Kidney (tissue), 14 donors: ENCODE results near the gene NEK11. TPM values are rescaled to one million over a fixed set of nuclear protein-coding genes. Genes with fewer than 3 reads are reported as not detected.

Experiments
- DNase-seq, 5 donors: peaks; one replicate each; pipeline ENCODE4 v3.0.0-alpha.2; 2013 to 2020
- FAIRE-seq: peaks from 2 replicates; lab custom pipeline; 2012; peaks lifted over from hg19 to GRCh38; lab: Jason Lieb, UNC
- H3K27ac ChIP-seq, 2 donors: one replicate each; pipeline ENCODE4 v1.7.0; 2013; ENCODE audit warnings: low read depth in 2 of 2, low read length in 2 of 2, inconsistent platforms in 1 of 2
- H3K27me3 ChIP-seq: one replicate; pipeline ENCODE4 v1.7.1; 2013; ENCODE audit warnings: low read length, inconsistent platforms; ENCODE audit not compliant: control insufficient read depth, insufficient read depth
- H3K36me3 ChIP-seq, 3 donors: one replicate each; pipeline versions ENCODE4 v1.7.0 to v1.7.1; 2013; ENCODE audit warnings: low read length in 3 of 3, control low read depth in 1 of 3, inconsistent platforms in 1 of 3; ENCODE audit not compliant: insufficient read depth in 3 of 3, control insufficient read depth in 2 of 3
- H3K4me1 ChIP-seq, 3 donors: one replicate each; pipeline versions ENCODE4 v1.7.0 to v1.7.1; 2013; ENCODE audit warnings: low read length in 3 of 3, inconsistent platforms in 1 of 3, low read depth in 1 of 3; ENCODE audit not compliant: control insufficient read depth in 2 of 3, insufficient read depth in 2 of 3
- H3K4me3 ChIP-seq, 3 donors: one replicate each; pipeline versions ENCODE4 v1.7.0 to v1.8.1; 2013; ENCODE audit warnings: low read length in 3 of 3, control low read depth in 1 of 3, inconsistent platforms in 1 of 3
- H3K9ac ChIP-seq, 3 donors: one replicate each; pipeline versions ENCODE4 v1.7.0 to v1.7.1; 2013; ENCODE audit warnings: low read length in 3 of 3, control low read depth in 1 of 3, inconsistent platforms in 1 of 3
- H3K9me3 ChIP-seq, 3 donors: one replicate each; pipeline versions ENCODE4 v1.7.0 to v1.7.1; 2013; ENCODE audit warnings: low read length in 3 of 3, control low read depth in 1 of 3, inconsistent platforms in 1 of 3; ENCODE audit not compliant: control insufficient read depth in 2 of 3, insufficient read depth in 1 of 3
- intact Hi-C: fragments of 100-400 bp; cut with DNase I; formaldehyde crosslinking; loops from one replicate; pipeline ENCODE4 v1.11.1; 2022
- polyA plus RNA-seq: library from polyadenylated mRNA; stranded (reverse); fragments of 350-450 nt; fragmentation: Illumina TruSeq; extraction: RNeasy Lipid Tissue Mini Kit (QIAGEN cat#74804); gene quantifications from one replicate; pipeline ENCODE4 v1.2.3, GENCODE V29; 2014; ENCODE audit warnings: low read depth, low replicate concordance; ENCODE audit not compliant: insufficient read depth
- total RNA-seq: library from RNA; stranded (reverse); fragmentation: NEBNext Ultra II Directional; extraction: Animal tissue kit (Norgen Biotek cat#: 25700); gene quantifications from one replicate; pipeline ENCODE4 v1.2.1, GENCODE V29; 2021
- TF ChIP-seq, protein P1 (sequence below): IDR thresholded peaks from 3 replicates; pipeline ENCODE4 v1.5.1; 2012; ENCODE audit warnings: mild to moderate bottlenecking, moderate library complexity, borderline replicate concordance; ENCODE audit not compliant: insufficient read depth; ENCODE audit errors: extremely low read depth
- donor health status: control.
- donor health status: control.
- donor health status: control.
- donor health status: control.
- donor health status: control.
- donor health status: DM: yes; HTN: yes; CAD: no.
- donor health status: Normal renal cell carcinoma (clear cell type).

The NEK11 gene
- total and polyA plus RNA-seq, 2 donors from 2014 or later = 7.9 to 13.2 TPM

DNA sequence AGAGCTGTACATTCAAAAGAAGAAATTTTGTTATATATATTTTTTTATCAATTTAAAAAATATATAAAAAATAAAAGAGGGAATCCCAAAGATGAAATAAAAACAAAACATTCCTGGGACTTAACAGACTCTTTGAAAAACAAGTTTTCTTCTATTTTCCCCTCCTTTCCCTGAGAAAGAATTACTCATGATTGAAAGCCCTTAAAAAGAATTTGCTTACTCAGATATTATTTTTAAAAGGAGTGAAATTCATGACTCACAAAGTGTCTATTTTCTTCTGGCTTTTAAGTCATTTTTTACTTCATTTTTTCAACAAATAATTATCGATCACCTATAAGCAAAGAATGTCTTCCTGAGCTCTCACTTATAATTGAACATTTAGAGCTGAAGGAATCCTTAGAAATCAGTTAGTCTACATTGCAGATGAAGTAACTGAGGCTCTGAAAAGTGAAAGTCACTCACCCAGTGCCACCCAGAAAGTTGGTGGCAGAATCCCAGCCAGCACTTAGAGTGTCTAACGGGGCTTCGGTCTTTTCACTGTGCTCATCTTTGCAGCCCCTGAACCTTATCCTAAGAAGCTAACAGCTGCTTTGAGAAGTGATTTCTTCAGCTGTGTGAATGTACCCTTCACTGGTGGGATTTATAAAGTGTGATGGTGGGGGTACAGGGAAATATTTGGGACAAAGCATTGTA, 312.4 kb downstream of the NEK11 start:
- Histone ChIP-seq H3K9ac (no peak overlapping the region), H3K4me3 (no peak overlapping the region), H3K27ac (no peak overlapping the region), H3K36me3 (no peaks in the 10 kb centered on the region), H3K4me1 (no peaks in the 10 kb centered on the region), H3K9me3 (peaks cover 0 to 4% (median 0%) of the 10 kb centered on the region in 3 donors), H3K27me3 (no peaks in the 10 kb centered on the region)
- DNase-seq (no peak), FAIRE-seq (peak; percentile 33)
- intact Hi-C loops = no loop called here
- TF ChIP-seq, protein P1, sequence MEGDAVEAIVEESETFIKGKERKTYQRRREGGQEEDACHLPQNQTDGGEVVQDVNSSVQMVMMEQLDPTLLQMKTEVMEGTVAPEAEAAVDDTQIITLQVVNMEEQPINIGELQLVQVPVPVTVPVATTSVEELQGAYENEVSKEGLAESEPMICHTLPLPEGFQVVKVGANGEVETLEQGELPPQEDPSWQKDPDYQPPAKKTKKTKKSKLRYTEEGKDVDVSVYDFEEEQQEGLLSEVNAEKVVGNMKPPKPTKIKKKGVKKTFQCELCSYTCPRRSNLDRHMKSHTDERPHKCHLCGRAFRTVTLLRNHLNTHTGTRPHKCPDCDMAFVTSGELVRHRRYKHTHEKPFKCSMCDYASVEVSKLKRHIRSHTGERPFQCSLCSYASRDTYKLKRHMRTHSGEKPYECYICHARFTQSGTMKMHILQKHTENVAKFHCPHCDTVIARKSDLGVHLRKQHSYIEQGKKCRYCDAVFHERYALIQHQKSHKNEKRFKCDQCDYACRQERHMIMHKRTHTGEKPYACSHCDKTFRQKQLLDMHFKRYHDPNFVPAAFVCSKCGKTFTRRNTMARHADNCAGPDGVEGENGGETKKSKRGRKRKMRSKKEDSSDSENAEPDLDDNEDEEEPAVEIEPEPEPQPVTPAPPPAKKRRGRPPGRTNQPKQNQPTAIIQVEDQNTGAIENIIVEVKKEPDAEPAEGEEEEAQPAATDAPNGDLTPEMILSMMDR = no peak

DNA sequence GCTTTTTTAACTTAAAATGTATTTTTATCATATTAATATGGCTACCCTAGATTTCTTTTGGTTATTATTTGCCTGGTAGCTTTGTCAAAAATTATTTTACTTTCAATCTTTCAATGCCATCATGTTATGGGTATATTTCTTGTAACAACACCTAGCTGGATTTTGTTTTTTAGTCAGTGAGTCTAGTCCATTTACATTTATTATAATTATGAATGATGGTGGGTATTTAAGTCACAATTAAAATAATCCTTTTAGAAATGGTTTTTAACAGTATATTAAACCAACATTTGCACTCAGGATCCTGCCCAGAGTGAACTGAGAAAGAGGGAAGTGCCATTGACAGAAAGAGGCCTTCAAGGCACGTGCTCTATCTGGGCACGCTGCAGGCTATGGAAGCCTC, 315.1 kb downstream of the NEK11 start:
- TF ChIP-seq, protein P1 = no peak
- H3K27ac ChIP-seq = no peak overlapping the region
- FAIRE-seq = no peak
- H3K4me3 ChIP-seq = no peak overlapping the region
- H3K9me3 ChIP-seq = peaks cover 0 to 4% (median 0%) of the 10 kb centered on the region in 3 donors
- H3K27me3 ChIP-seq = no peaks in the 10 kb centered on the region
- no peaks in the 10 kb centered on the region for H3K4me1 ChIP-seq
- DNase-seq = no peak
- H3K9ac ChIP-seq = no peak overlapping the region
- H3K36me3 ChIP-seq = no peaks in the 10 kb centered on the region
- intact Hi-C loops = no loop called here

DNA sequence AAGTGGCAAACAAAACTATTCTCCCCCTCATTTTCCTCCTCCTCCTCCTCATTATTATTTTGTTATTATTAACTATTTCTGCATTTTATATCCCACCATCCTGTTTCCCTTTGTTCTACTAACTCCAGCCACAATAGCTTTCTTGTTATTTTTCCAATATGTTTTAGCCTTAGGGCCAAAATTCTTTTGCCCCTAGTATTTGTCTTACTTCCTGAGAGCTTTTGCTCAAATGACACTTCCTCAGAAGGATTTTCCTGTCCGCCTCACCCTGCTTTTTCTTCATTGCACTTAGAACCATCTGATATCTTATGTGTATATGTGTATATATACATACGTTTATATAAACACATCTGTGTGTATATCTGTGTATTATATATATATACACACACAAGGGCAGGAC, 322.2 kb downstream of the NEK11 start:
- intact Hi-C loops = no loop called here
- Histone ChIP-seq H3K9ac (no peak overlapping the region), H3K27me3 (no peaks in the 10 kb centered on the region), H3K27ac (no peak overlapping the region), H3K9me3 (no peaks in the 10 kb centered on the region), H3K4me3 (no peak overlapping the region), H3K4me1 (peaks cover 0 to 6% (median 0%) of the 10 kb centered on the region in 3 donors), H3K36me3 (no peaks in the 10 kb centered on the region)
- DNase-seq = no peak
- TF ChIP-seq, protein P1 = no peak
- FAIRE-seq = no peak
